ENCODE measurements around the gene ZNF536. TPM values are rescaled to one million over a fixed set of nuclear protein-coding genes. Genes with fewer than 3 reads are reported as not detected.

Gene ZNF536
- total RNA-seq, 6 experiments from 2014 or later = 0.25 TPM; not detected in 5

DNA sequence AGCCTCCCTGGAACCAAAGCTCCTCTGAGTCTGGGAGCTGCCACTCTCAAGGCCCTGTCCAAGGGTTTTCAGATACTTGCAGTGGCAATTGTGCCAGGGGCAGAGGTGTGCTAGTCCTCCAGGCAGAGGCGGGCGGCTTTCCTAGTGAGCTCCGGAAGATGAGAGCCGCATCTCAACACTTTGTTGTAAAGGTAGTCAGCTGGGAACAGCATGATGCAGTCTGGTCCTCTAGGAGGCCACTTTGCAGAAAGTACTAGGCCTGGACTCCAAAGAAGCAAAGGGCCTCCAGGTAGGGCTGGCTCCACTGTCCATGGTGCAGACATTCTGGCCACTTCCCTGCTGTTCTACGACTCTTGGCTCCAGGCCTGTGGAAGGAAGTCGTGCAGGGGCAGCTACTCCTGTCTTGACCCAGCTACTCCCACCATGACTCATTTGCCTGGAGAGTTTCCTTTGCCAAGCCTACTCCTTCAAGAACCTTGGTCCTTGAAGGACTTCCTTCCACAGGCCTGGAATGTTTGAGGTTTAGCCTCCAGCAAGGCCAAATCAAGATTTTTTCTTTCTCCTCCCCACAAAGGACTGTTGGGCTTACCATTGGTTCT, 9.9 kb upstream of the ZNF536 start:
- Histone ChIP-seq H3K27me3 (no peaks in the 10 kb centered on the region), H3K4me3 (no peak overlapping the region), H3K4me1 (no peaks in the 10 kb centered on the region), H3K27ac (no peak overlapping the region), H3K36me3 (no peaks in the 10 kb centered on the region), H3K9me3 (no peaks in the 10 kb centered on the region)
- intact Hi-C loops (cut with DNase I) = no loop called here
- 83% methylated on average over 4 of the region's 6 CpGs for WGBS (ENCODE audit: insufficient coverage, low coverage, low lambda C conversion rate, missing lambda C conversion rate)
- ATAC-seq = no peak
- DNase-seq = peak in 1 of 3 donors; percentile 14
- TF ChIP-seq CTCF (IDR thresholded peaks at IDR 0.05) = no peak
- TF ChIP-seq POLR2A (IDR thresholded peaks at IDR 0.05) = no peak

- Histone ChIP-seq H3K9me3 (no peaks in the 10 kb centered on the region), H3K4me3 (no peak overlapping the region), H3K4me1 (no peaks in the 10 kb centered on the region), H3K27ac (no peak overlapping the region), H3K36me3 (no peaks in the 10 kb centered on the region), H3K27me3 (no peaks in the 10 kb centered on the region)
- peak in 1 of 3 donors; percentile 23 for DNase-seq
- WGBS (ENCODE audit: insufficient coverage, low coverage, low lambda C conversion rate, missing lambda C conversion rate) = 70% methylated on average over 7 of the region's 11 CpGs
- intact Hi-C loops (cut with DNase I) = no loop called here
- TF ChIP-seq CTCF (IDR thresholded peaks at IDR 0.05) = no peak
- no peak for TF ChIP-seq POLR2A (IDR thresholded peaks at IDR 0.05)
- ATAC-seq = no peak
Observed at GRCh38 chr19:30363073-30363472, 9.1 kb upstream of the ZNF536 start.

GRCh38 chr19:30364866-30365800, 7.1 kb upstream of the ZNF536 start:
- 28% methylated on average over 9 of the region's 10 CpGs for WGBS (ENCODE audit: insufficient coverage, low coverage, low lambda C conversion rate, missing lambda C conversion rate)
- intact Hi-C loops (cut with DNase I) = no loop called here
- Histone ChIP-seq H3K27ac (no peak overlapping the region), H3K4me3 (no peak overlapping the region), H3K27me3 (no peaks in the 10 kb centered on the region), H3K36me3 (no peaks in the 10 kb centered on the region), H3K4me1 (no peaks in the 10 kb centered on the region), H3K9me3 (no peaks in the 10 kb centered on the region)
- DNase-seq = peak in 1 of 3 donors; percentile 3
- TF ChIP-seq POLR2A (IDR thresholded peaks at IDR 0.05) (no peak), CTCF (IDR thresholded peaks at IDR 0.05) (no peak)
- ATAC-seq = no peak

GRCh38 chr19:30366282-30366681, 5.9 kb upstream of the ZNF536 start:
- 21% methylated on average over 1 of the region's 1 CpG for WGBS (ENCODE audit: insufficient coverage, low coverage, low lambda C conversion rate, missing lambda C conversion rate)
- intact Hi-C loops (cut with DNase I) = no loop called here
- H3K4me1 ChIP-seq = no peaks in the 10 kb centered on the region
- ATAC-seq (no peak), DNase-seq (no peak)
- H3K27me3 ChIP-seq = no peaks in the 10 kb centered on the region
- no peak overlapping the region for H3K4me3 ChIP-seq
- no peaks in the 10 kb centered on the region for H3K9me3 ChIP-seq
- H3K27ac ChIP-seq = no peak overlapping the region
- TF ChIP-seq POLR2A (IDR thresholded peaks at IDR 0.05) = no peak
- no peak for TF ChIP-seq CTCF (IDR thresholded peaks at IDR 0.05)
- no peaks in the 10 kb centered on the region for H3K36me3 ChIP-seq

Measured in right lobe of liver (tissue), 6 donors.